ENCODE data around the gene PLEKHA8.
A peak's percentile ranks its signal among the peaks of the same experiment; 100 is the strongest.
"Not testable (repeated sequence)": the region's sequence is repeated elsewhere in the genome, so short reads cannot be mapped to it uniquely, and the experiment has no call there.

The PLEKHA8 gene

GRCh38 chr7:30088362-30088761 is 60.1 kb downstream of the PLEKHA8 start:
- no peak for TF ChIP-seq CTCF (IDR thresholded peaks at IDR 0.05; ENCODE audit: control insufficient read depth, extremely low read depth, insufficient read depth)
- DNase-seq (ENCODE audit: low read depth), result no peak

GRCh38 chr7:30090111-30090510 is 61.9 kb downstream of the PLEKHA8 start:
- no peak overlapping the region for H3K4me3 ChIP-seq (ENCODE audit: low read depth, low read length)
- TF ChIP-seq CTCF (IDR thresholded peaks at IDR 0.05; ENCODE audit: control insufficient read depth, extremely low read depth, insufficient read depth), result no peak
- DNase-seq (ENCODE audit: low read depth), result no peak

More at GRCh38 chr7:30088362-30088761, 60.1 kb downstream of the PLEKHA8 start:
- H3K4me3 ChIP-seq (ENCODE audit: low read depth, low read length), result no peak overlapping the region

GRCh38 chr7:30091491-30091912 is 63.3 kb downstream of the PLEKHA8 start:
- no peak overlapping the region for H3K4me3 ChIP-seq (ENCODE audit: low read depth, low read length)
- no peak for DNase-seq (ENCODE audit: low read depth)
- TF ChIP-seq CTCF (IDR thresholded peaks at IDR 0.05; ENCODE audit: control insufficient read depth, extremely low read depth, insufficient read depth), result no peak

GRCh38 chr7:30091987-30092386 is 63.8 kb downstream of the PLEKHA8 start:
- H3K4me3 ChIP-seq (ENCODE audit: low read depth, low read length), result no peak overlapping the region
- no peak for DNase-seq (ENCODE audit: low read depth)
- TF ChIP-seq CTCF (IDR thresholded peaks at IDR 0.05; ENCODE audit: control insufficient read depth, extremely low read depth, insufficient read depth), result no peak

- DNase-seq (ENCODE audit: low read depth), result no peak
- H3K4me3 ChIP-seq (ENCODE audit: low read depth, low read length), result no peak overlapping the region
- TF ChIP-seq CTCF (IDR thresholded peaks at IDR 0.05; ENCODE audit: control insufficient read depth, extremely low read depth, insufficient read depth), result no peak
Observed at GRCh38 chr7:30093420-30093952, 65.3 kb downstream of the PLEKHA8 start.

- H3K4me3 ChIP-seq (ENCODE audit: low read depth, low read length); DNase-seq (ENCODE audit: low read depth): not testable (repeated sequence)
Observed at GRCh38 chr7:30098599-30098998, 70.4 kb downstream of the PLEKHA8 start.

- H3K4me3 ChIP-seq (ENCODE audit: low read depth, low read length), result no peak overlapping the region
- TF ChIP-seq CTCF (IDR thresholded peaks at IDR 0.05; ENCODE audit: control insufficient read depth, extremely low read depth, insufficient read depth), result no peak
- peak; percentile 93 for DNase-seq (ENCODE audit: low read depth)
Observed at GRCh38 chr7:30102281-30102680, 74.1 kb downstream of the PLEKHA8 start.
